Measurements from ENCODE around the gene ACTRT2.

The ACTRT2 gene

GRCh38 chr1:3035563-3036446, 14.5 kb downstream of the ACTRT2 start:
- H3K27ac ChIP-seq, result no peak overlapping the region
- TF ChIP-seq ZFX (IDR thresholded peaks at IDR 0.05), result no peak
- TF ChIP-seq, protein P1, sequence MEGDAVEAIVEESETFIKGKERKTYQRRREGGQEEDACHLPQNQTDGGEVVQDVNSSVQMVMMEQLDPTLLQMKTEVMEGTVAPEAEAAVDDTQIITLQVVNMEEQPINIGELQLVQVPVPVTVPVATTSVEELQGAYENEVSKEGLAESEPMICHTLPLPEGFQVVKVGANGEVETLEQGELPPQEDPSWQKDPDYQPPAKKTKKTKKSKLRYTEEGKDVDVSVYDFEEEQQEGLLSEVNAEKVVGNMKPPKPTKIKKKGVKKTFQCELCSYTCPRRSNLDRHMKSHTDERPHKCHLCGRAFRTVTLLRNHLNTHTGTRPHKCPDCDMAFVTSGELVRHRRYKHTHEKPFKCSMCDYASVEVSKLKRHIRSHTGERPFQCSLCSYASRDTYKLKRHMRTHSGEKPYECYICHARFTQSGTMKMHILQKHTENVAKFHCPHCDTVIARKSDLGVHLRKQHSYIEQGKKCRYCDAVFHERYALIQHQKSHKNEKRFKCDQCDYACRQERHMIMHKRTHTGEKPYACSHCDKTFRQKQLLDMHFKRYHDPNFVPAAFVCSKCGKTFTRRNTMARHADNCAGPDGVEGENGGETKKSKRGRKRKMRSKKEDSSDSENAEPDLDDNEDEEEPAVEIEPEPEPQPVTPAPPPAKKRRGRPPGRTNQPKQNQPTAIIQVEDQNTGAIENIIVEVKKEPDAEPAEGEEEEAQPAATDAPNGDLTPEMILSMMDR (conservative IDR thresholded peaks at IDR 0.05), result no peak

GRCh38 chr1:3036447-3037280, 15.4 kb downstream of the ACTRT2 start:
- TF ChIP-seq, protein P1 (conservative IDR thresholded peaks at IDR 0.05), result no peak
- no peak for TF ChIP-seq ZFX (IDR thresholded peaks at IDR 0.05)
- no peak overlapping the region for H3K27ac ChIP-seq

DNA sequence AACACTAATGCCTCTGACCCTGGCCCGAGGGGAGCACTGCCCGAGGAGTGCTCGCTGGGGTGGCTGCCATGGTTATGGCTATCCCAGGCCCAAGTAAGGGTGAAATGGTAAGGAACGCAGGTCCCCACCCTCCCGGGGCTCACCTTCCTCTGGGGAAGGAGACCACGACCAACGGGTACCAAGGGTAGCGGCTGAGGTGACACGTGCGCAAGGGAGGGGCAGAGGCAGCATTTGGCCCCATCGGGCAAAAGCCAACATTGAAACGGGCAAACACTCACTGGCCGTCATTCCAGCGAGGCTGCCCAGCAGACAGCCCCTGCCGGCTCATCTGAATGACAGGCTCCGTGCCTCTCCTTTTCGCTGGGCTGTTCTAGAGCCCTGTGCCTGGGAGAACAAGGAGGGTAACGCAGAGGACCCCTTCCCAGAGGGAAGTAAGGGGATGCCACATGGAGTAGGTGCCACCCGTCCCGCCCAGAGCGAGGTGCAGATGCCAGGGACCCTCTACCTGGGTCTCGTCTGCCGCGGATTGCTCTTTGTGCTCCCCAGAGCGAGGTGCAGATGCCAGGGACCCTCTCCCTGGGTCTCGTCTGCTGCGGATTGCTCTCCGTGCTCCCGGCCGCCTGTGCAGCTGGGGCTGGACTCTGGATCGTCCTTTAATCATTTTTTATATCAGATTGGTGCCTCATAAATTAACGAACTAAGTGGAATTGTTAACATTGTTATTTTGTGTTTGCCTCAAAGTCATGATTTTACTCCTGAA, 16.2 kb downstream of the ACTRT2 start:
- TF ChIP-seq ZFX (IDR thresholded peaks at IDR 0.05), result no peak
- TF ChIP-seq, protein P1 (conservative IDR thresholded peaks at IDR 0.05), result no peak
- no peak overlapping the region for H3K27ac ChIP-seq

DNA sequence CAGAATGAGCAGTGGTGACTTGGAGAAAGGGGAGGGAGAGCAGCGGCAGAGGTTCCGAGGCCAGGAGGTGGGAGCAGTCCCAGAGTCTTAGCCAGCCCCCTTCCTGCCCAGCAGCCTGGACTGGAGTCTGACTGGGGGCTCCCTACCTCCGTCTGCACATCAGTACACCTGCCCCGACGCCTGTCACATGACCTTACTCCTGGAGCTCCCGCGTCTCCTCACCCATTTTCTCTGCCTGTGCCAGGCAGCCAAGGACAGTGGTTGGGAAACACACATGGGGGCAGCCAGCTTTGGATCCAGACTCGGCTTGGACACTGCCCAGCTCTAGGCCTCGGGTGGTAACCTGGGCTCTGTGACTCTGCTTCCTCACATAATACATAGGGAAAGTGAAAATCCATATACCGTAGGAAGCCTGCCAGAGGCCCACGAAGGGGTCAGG, 16.9 kb downstream of the ACTRT2 start:
- H3K27ac ChIP-seq, result no peak overlapping the region
- TF ChIP-seq, protein P1 (conservative IDR thresholded peaks at IDR 0.05), result no peak
- no peak for TF ChIP-seq ZFX (IDR thresholded peaks at IDR 0.05)

GRCh38 chr1:3038571-3039181, 17.4 kb downstream of the ACTRT2 start:
- H3K27ac ChIP-seq, result no peak overlapping the region
- TF ChIP-seq ZFX (IDR thresholded peaks at IDR 0.05), result no peak
- TF ChIP-seq, protein P1 (conservative IDR thresholded peaks at IDR 0.05), result no peak

DNA sequence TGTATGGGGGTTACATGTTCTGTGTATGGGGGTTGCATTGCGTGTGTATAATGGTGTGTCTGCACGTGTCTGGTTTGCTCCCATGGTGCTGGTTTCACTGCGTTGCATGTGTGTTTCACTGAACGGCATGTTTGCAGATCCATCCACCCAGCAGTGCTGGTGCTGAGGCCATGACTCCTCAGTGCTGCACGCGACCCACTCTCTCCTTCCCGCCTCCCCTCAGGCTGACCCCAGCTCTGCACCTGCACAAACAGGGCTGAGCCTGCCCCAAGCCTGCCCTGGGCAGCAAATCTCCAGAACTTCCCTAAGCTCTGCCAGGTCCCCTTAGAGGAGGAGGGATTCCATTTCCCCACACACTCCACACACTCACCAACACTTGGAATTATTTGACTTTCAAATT, 18.7 kb downstream of the ACTRT2 start:
- TF ChIP-seq ZFX (IDR thresholded peaks at IDR 0.05), result no peak
- TF ChIP-seq, protein P1 (conservative IDR thresholded peaks at IDR 0.05), result no peak

More for the DNA sequence above, 18.7 kb downstream of the ACTRT2 start:
- H3K27ac ChIP-seq, result no peak overlapping the region

Measured in C4-2B (cell line).